ENCODE data around the gene OR2AG1. TPM values are rescaled to one million over a fixed set of nuclear protein-coding genes. Genes with fewer than 3 reads are reported as not detected.
A peak's percentile ranks its signal among the peaks of the same experiment; 100 is the strongest.

Gene OR2AG1
- polyA plus RNA-seq, 2 of the 4 experiments (the other 2 are of a cell fraction) = not detected

GRCh38 chr11:6755303-6755952, 27.4 kb upstream of the OR2AG1 start:
- no peak overlapping the region for H3K4me3 ChIP-seq
- ATAC-seq (peak; percentile 56 to 80; a peak in 4 of 6 replicates), DNase-seq (ENCODE audit: low read depth in 1 of 2, low spot score in 1 of 2) (peak; percentile 36 to 41), FAIRE-seq (peak; percentile 95)
- H3K27ac ChIP-seq = no peak overlapping the region
- CTCF ChIA-PET = interaction anchor here (0.6 to 6.1 kb wide), 29 partner anchors 9 to 939 kb away, joined by 3 to 41 read pairs (median 3); partner anchors contain the start of gene OR2AG2
- no peak overlapping the region for H3K4me2 ChIP-seq
- peak; percentile 70 for TF ChIP-seq CTCF (IDR thresholded peaks at IDR 0.05)
- no peak for TF ChIP-seq RCOR1 (IDR thresholded peaks at IDR 0.05; ENCODE audit: low read depth, low read length)
- peak in 1 of 2 experiments; percentile 14; a peak in 1 of 5 replicates for TF ChIP-seq RAD21 (conservative IDR thresholded peaks at IDR 0.05 in 1 of 2, IDR thresholded peaks at IDR 0.05 in 1 of 2)
- TF ChIP-seq ATOH8 (CRISPR knock-in tag; IDR thresholded peaks at IDR 0.05; ENCODE audit: low read depth) = no peak
- no peak for TF ChIP-seq USF2 (IDR thresholded peaks at IDR 0.05)
- no peak for TF ChIP-seq KDM5A (IDR thresholded peaks at IDR 0.05)
- no peak for TF ChIP-seq FOSB (CRISPR knock-in tag; IDR thresholded peaks at IDR 0.05)
- 0 out of 3 replicates have a peak, but pooled peaks have one; percentile 12 for TF ChIP-seq SMC3 (IDR thresholded peaks at IDR 0.05)
- no peak for TF ChIP-seq ZNF302 (CRISPR knock-in tag; IDR thresholded peaks at IDR 0.05)
- TF ChIP-seq BCL3 (IDR thresholded peaks at IDR 0.05) = no peak
- TF ChIP-seq RNF2 (IDR thresholded peaks at IDR 0.05; ENCODE audit: borderline replicate concordance, low read depth) = no peak
- POLR2A ChIA-PET = no interaction called here
- no peaks in the 10 kb centered on the region for H3K4me1 ChIP-seq
- WGBS (ENCODE audit: missing lambda C conversion rate) = 2% methylated on average over 5 of the region's 5 CpGs
- H3K9me3 ChIP-seq = no peaks in the 10 kb centered on the region

- Histone ChIP-seq H3K4me1 (no peaks in the 10 kb centered on the region), H3K27ac (no peak overlapping the region), H3K9me3 (no peaks in the 10 kb centered on the region), H3K4me2 (no peak overlapping the region), H3K4me3 (no peak overlapping the region)
- WGBS (ENCODE audit: missing lambda C conversion rate) = 19% methylated on average over 1 of the region's 1 CpG
- ChIA-PET POLR2A (no interaction called here), CTCF (interaction anchor here (0.6 to 6.1 kb wide), 17 partner anchors 8 to 522 kb away, joined by 3 to 41 read pairs (median 4); partner anchors contain the start of gene OR2AG2)
- FAIRE-seq (no peak), ATAC-seq (no peak), DNase-seq (ENCODE audit: low read depth in 1 of 2, low spot score in 1 of 2) (no peak)
- no peak for TF ChIP-seq EHMT2 (IDR thresholded peaks at IDR 0.05; ENCODE audit: low read depth)
- no peak for TF ChIP-seq RNF2 (IDR thresholded peaks at IDR 0.05; ENCODE audit: borderline replicate concordance, low read depth)
- no peak for TF ChIP-seq NR3C1 (IDR thresholded peaks at IDR 0.05)
- no peak for TF ChIP-seq SMC3 (IDR thresholded peaks at IDR 0.05)
- no peak for TF ChIP-seq CHD4 (IDR thresholded peaks at IDR 0.05; ENCODE audit: borderline replicate concordance)
- TF ChIP-seq BCL3 (IDR thresholded peaks at IDR 0.05) = no peak
Observed at GRCh38 chr11:6755953-6756347, 26.9 kb upstream of the OR2AG1 start.

All from A549 (cell line).